Measurements from ENCODE around the gene ZDHHC11. TPM values are rescaled to one million over a fixed set of nuclear protein-coding genes. Genes with fewer than 3 reads are reported as not detected.
"Not testable (repeated sequence)": the region's sequence is repeated elsewhere in the genome, so short reads cannot be mapped to it uniquely, and the experiment has no call there.

The ZDHHC11 gene
- total and polyA plus RNA-seq, 2 experiments from 2014 or later = 8.0 to 29.1 TPM

DNA sequence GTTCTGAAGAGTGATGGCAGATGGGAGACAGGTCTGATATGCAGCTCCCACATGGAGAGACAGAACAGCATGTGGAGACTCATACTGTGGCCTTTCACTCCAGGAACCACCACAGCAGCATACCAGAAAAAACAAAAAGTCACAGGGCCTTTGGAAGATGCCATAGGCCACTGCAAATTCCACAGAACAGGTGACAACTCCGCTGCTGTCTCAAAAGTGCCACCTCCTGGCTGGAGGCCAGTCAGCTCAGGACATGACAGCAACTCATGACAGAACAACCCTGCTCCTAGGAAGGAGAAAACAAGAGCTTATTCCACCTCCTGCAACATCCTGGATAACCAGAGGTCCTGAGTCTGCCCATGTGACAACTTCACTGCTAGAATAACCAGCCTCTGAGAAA, 25.2 kb downstream of the ZDHHC11 start:
- H3K4me3 Mint-ChIP-seq; H3K79me2 ChIP-seq (replicated peaks; ENCODE audit: insufficient read depth); H3F3A ChIP-seq (replicated peaks; ENCODE audit: low read depth); H3K27ac Mint-ChIP-seq; H3K4me1 ChIP-seq (ENCODE audit: insufficient read depth); H3K27me3 ChIP-seq (ENCODE audit: insufficient read depth); DNase-seq (ENCODE audit: low spot score); H4K20me1 ChIP-seq (replicated peaks; ENCODE audit: insufficient read depth); H3K4me2 ChIP-seq; H3K9me2 ChIP-seq (ENCODE audit: insufficient read depth); H3K36me3 ChIP-seq (ENCODE audit: insufficient read depth); H3K4me1 Mint-ChIP-seq; H3K27me3 Mint-ChIP-seq (ENCODE audit: insufficient read depth, low read depth, poor library complexity); H3K9me3 Mint-ChIP-seq; H3K4me3 ChIP-seq; H2AFZ ChIP-seq; H3K27ac ChIP-seq (ENCODE audit: low read depth): not testable (repeated sequence)
- peak; percentile 50 for ATAC-seq
- peak in 1 of 2 experiments; percentile 48; a peak in 2 of 4 replicates for TF ChIP-seq CTCF (conservative IDR thresholded peaks at IDR 0.05; ENCODE audit: low read depth in 2 of 2)
- H3K36me3 Mint-ChIP-seq (ENCODE audit: low read depth) = peaks cover 38% of the 10 kb centered on the region

- Mint-ChIP-seq H3K4me3 (no peak overlapping the region), H3K36me3 (ENCODE audit: low read depth) (peaks cover 43% of the 10 kb centered on the region), H3K9me3 (no peaks in the 10 kb centered on the region), H3K27me3 (ENCODE audit: insufficient read depth, low read depth, poor library complexity) (no peaks in the 10 kb centered on the region), H3K4me1 (no peaks in the 10 kb centered on the region), H3K27ac (no peak overlapping the region)
- Histone ChIP-seq H3K4me1 (ENCODE audit: insufficient read depth) (no peaks in the 10 kb centered on the region), H3K36me3 (ENCODE audit: insufficient read depth) (peaks cover 3% of the 10 kb centered on the region; the same call in 1 of the 2 replicates), H3K27me3 (ENCODE audit: insufficient read depth) (no peaks in the 10 kb centered on the region), H3K79me2 (replicated peaks; ENCODE audit: insufficient read depth) (no peaks in the 10 kb centered on the region), H3K4me3 (no peak overlapping the region), H3K27ac (ENCODE audit: low read depth) (no peak overlapping the region), H4K20me1 (replicated peaks; ENCODE audit: insufficient read depth) (no peaks in the 10 kb centered on the region), H2AFZ (no peak overlapping the region), H3K9me2 (ENCODE audit: insufficient read depth) (no peaks in the 10 kb centered on the region), H3F3A (replicated peaks; ENCODE audit: low read depth) (no peaks in the 10 kb centered on the region), H3K4me2 (no peak overlapping the region)
- peak in 1 of 2 experiments; percentile 24; a peak in 2 of 4 replicates for TF ChIP-seq CTCF (conservative IDR thresholded peaks at IDR 0.05; ENCODE audit: low read depth in 2 of 2)
- no peak for TF ChIP-seq JUNB (IDR thresholded peaks at IDR 0.05; ENCODE audit: unreplicated experiment)
- ATAC-seq = no peak
- DNase-seq (ENCODE audit: low spot score) = no peak
Observed at GRCh38 chr5:821504-821903, 29.3 kb downstream of the ZDHHC11 start.

DNA sequence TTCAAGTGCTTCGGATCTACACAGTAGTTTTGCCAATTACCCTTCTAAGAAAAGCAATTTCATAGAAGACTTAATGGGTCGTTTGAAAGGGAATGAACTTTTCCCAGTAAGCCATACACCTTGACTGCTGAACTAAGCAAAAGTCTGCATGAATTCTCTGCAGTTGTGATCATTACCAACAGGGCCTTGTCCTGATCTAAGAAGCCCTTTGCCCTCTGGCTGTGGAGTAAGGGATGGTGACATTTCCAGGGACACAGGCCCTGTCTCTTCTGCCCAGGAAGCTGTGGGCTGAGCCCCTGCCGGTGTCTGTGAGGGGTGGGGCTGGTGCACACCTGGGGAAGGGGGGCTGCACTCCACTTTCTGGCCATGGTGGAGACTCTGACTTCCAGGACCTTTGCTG, 30.5 kb downstream of the ZDHHC11 start:
- H2AFZ ChIP-seq = no peak overlapping the region
- no peaks in the 10 kb centered on the region for H3K4me1 Mint-ChIP-seq
- H3K9me3 Mint-ChIP-seq = no peaks in the 10 kb centered on the region
- DNase-seq (ENCODE audit: low spot score) (no peak), ATAC-seq (no peak)
- no peaks in the 10 kb centered on the region for H3K9me2 ChIP-seq (ENCODE audit: insufficient read depth)
- H3K4me1 ChIP-seq (ENCODE audit: insufficient read depth) = no peaks in the 10 kb centered on the region
- no peak overlapping the region for H3K27ac Mint-ChIP-seq
- no peaks in the 10 kb centered on the region for H3K79me2 ChIP-seq (replicated peaks; ENCODE audit: insufficient read depth)
- no peaks in the 10 kb centered on the region for H4K20me1 ChIP-seq (replicated peaks; ENCODE audit: insufficient read depth)
- no peak overlapping the region for H3K27ac ChIP-seq (ENCODE audit: low read depth)
- peaks cover 50% of the 10 kb centered on the region for H3K36me3 Mint-ChIP-seq (ENCODE audit: low read depth)
- H3K36me3 ChIP-seq (ENCODE audit: insufficient read depth) = peaks cover 3% of the 10 kb centered on the region; the same call in 1 of the 2 replicates
- H3F3A ChIP-seq (replicated peaks; ENCODE audit: low read depth) = no peaks in the 10 kb centered on the region
- no peaks in the 10 kb centered on the region for H3K27me3 ChIP-seq (ENCODE audit: insufficient read depth)
- no peak overlapping the region for H3K4me3 Mint-ChIP-seq
- no peak overlapping the region for H3K4me2 ChIP-seq
- TF ChIP-seq CREB1 (CRISPR knock-in tag; IDR thresholded peaks at IDR 0.05; ENCODE audit: low read depth) = no peak
- H3K4me3 ChIP-seq = no peak overlapping the region
- H3K27me3 Mint-ChIP-seq (ENCODE audit: insufficient read depth, low read depth, poor library complexity) = no peaks in the 10 kb centered on the region
